ENCODE data around the gene MAPKAPK2.

MAPKAPK2 gene

DNA sequence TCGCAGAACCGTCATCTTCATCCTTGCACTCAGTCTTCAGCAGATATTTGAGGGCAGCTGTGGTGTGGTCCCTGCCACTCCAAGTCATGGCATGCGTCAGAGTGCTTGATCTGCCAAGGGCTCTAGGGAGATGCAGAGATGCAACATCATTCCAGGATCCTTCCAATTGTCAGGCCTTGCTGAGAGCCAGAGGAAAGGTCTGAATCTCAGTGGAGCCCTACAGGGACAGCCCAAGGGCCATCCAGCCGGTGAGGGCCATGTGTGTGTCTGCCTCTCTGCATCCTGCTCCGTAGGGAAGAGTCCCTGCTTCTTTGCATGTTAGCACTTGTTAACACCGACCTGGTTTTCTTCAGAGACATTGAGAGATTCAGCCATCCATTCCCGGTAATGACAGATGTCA lies 17.6 kb downstream of the MAPKAPK2 start:
- CTCF ChIA-PET: interaction anchor here (1.7 kb wide), 1 partner anchor 24 kb away, joined by 7 read pairs; no protein-coding TSS in a partner anchor
- TF ChIP-seq ZFP37 (tag by site-specific recombination; IDR thresholded peaks at IDR 0.05) (no peak), SALL2 (tag by site-specific recombination; IDR thresholded peaks at IDR 0.05; ENCODE audit: borderline replicate concordance) (no peak)
- TF ChIP-seq, protein P1, sequence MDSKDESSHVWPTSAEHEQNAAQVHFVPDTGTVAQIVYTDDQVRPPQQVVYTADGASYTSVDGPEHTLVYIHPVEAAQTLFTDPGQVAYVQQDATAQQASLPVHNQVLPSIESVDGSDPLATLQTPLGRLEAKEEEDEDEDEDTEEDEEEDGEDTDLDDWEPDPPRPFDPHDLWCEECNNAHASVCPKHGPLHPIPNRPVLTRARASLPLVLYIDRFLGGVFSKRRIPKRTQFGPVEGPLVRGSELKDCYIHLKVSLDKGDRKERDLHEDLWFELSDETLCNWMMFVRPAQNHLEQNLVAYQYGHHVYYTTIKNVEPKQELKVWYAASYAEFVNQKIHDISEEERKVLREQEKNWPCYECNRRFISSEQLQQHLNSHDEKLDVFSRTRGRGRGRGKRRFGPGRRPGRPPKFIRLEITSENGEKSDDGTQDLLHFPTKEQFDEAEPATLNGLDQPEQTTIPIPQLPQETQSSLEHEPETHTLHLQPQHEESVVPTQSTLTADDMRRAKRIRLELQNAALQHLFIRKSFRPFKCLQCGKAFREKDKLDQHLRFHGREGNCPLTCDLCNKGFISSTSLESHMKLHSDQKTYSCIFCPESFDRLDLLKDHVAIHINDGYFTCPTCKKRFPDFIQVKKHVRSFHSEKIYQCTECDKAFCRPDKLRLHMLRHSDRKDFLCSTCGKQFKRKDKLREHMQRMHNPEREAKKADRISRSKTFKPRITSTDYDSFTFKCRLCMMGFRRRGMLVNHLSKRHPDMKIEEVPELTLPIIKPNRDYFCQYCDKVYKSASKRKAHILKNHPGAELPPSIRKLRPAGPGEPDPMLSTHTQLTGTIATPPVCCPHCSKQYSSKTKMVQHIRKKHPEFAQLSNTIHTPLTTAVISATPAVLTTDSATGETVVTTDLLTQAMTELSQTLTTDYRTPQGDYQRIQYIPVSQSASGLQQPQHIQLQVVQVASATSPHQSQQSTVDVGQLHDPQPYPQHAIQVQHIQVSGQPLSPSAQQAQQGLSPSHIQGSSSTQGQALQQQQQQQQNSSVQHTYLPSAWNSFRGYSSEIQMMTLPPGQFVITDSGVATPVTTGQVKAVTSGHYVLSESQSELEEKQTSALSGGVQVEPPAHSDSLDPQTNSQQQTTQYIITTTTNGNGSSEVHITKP (tag by site-specific recombination; IDR thresholded peaks at IDR 0.05): peak; percentile 57
- peaks cover 5% of the 10 kb centered on the region; the same call in 1 of the 2 replicates for H3K4me1 ChIP-seq (ENCODE audit: control insufficient read depth, insufficient read depth, low read length)
- H3K27ac ChIP-seq (ENCODE audit: extremely low read depth, low read depth, low read length): no peak overlapping the region
- H3K9me3 ChIP-seq (ENCODE audit: control insufficient read depth, insufficient read depth, low read depth, low read length): no peaks in the 10 kb centered on the region
- POLR2A ChIA-PET: interaction anchor here (1.0 kb wide), 1 partner anchor 12 kb away, joined by 3 read pairs; no protein-coding TSS in a partner anchor
- no peak overlapping the region for H3K4me3 ChIP-seq (ENCODE audit: low read depth, low read length)
- no peaks in the 10 kb centered on the region for H3K36me3 ChIP-seq (ENCODE audit: control insufficient read depth in 2 of 2, insufficient read depth in 1 of 2, low read length in 2 of 2)

- no peaks in the 10 kb centered on the region for H3K9me3 ChIP-seq (ENCODE audit: control insufficient read depth, insufficient read depth, low read depth, low read length)
- no peak overlapping the region for H3K4me3 ChIP-seq (ENCODE audit: low read depth, low read length)
- no peak overlapping the region for H3K27ac ChIP-seq (ENCODE audit: extremely low read depth, low read depth, low read length)
- H3K36me3 ChIP-seq (ENCODE audit: control insufficient read depth in 2 of 2, insufficient read depth in 1 of 2, low read length in 2 of 2): no peaks in the 10 kb centered on the region
- ChIA-PET POLR2A (interaction anchor here (1.0 kb wide), 1 partner anchor 13 kb away, joined by 3 read pairs; no protein-coding TSS in a partner anchor), CTCF (interaction anchor here (1.1 to 1.7 kb wide), 2 partner anchors 23 to 68 kb away, joined by 3 to 7 read pairs; partner anchors contain the start of gene DYRK3)
- TF ChIP-seq ZNF544 (tag by site-specific recombination; IDR thresholded peaks at IDR 0.05) (no peak), ZNF121 (tag by site-specific recombination; IDR thresholded peaks at IDR 0.05) (no peak), ZNF76 (tag by site-specific recombination; IDR thresholded peaks at IDR 0.05; ENCODE audit: borderline replicate concordance, low read depth) (no peak), ZBTB8A (tag by site-specific recombination; IDR thresholded peaks at IDR 0.05) (peak; percentile 27; the same call in 1 of the 2 replicates), HOXC10 (CRISPR knock-in tag; IDR thresholded peaks at IDR 0.05) (no peak), ZNF600 (tag by site-specific recombination; IDR thresholded peaks at IDR 0.05) (peak; percentile 58; the same call in 1 of the 2 replicates), ZNF580 (tag by site-specific recombination; IDR thresholded peaks at IDR 0.05) (no peak), SP7 (tag by site-specific recombination; IDR thresholded peaks at IDR 0.05) (no peak), GLIS2 (tag by site-specific recombination; IDR thresholded peaks at IDR 0.05) (no peak), ZNF555 (tag by site-specific recombination; conservative IDR thresholded peaks at IDR 0.05) (no peak), ZNF548 (tag by site-specific recombination; IDR thresholded peaks at IDR 0.05) (no peak), ZNF19 (tag by site-specific recombination; IDR thresholded peaks at IDR 0.05; ENCODE audit: low read depth) (no peak), ZSCAN18 (tag by site-specific recombination; IDR thresholded peaks at IDR 0.05) (no peak), ZNF530 (tag by site-specific recombination; IDR thresholded peaks at IDR 0.05; ENCODE audit: low read depth) (no peak), GLIS1 (tag by site-specific recombination; IDR thresholded peaks at IDR 0.05) (peak; percentile 83), INSM2 (tag by site-specific recombination; IDR thresholded peaks at IDR 0.05) (no peak), ZNF404 (tag by site-specific recombination; IDR thresholded peaks at IDR 0.05) (no peak), TSHZ1 (tag by site-specific recombination; IDR thresholded peaks at IDR 0.05; ENCODE audit: borderline replicate concordance) (no peak), ZIC2 (tag by site-specific recombination; IDR thresholded peaks at IDR 0.05) (peak; percentile 65), WT1 (tag by site-specific recombination; IDR thresholded peaks at IDR 0.05) (peak; percentile 59)
- H3K4me1 ChIP-seq (ENCODE audit: control insufficient read depth, insufficient read depth, low read length): peaks cover 8% of the 10 kb centered on the region
Observed at GRCh38 chr1:206702803-206703202, 18.1 kb downstream of the MAPKAPK2 start.

Measured in HEK293 (cell line).